Colonic mucosa (tissue), 4 donors: ENCODE measurements around the gene PLEKHA6. TPM values are rescaled to one million over a fixed set of nuclear protein-coding genes. Genes with fewer than 3 reads are reported as not detected.

Experiments used
- DNase-seq: peaks from one replicate; pipeline ENCODE4 v3.0.0-alpha.2; 2020
- H3K27ac ChIP-seq: fragments of 200-600 bp; one replicate; pipeline ENCODE4 v1.8.0; 2021
- H3K27me3 ChIP-seq: fragments of 200-600 bp; one replicate; pipeline ENCODE4 v1.8.0; 2021
- H3K36me3 ChIP-seq: fragments of 200-600 bp; one replicate; pipeline ENCODE4 v1.8.0; 2021
- H3K4me1 ChIP-seq: fragments of 200-600 bp; one replicate; pipeline ENCODE4 v1.8.0; 2021; ENCODE audit warnings: mild to moderate bottlenecking
- H3K4me3 ChIP-seq: fragments of 200-600 bp; one replicate; pipeline ENCODE4 v1.8.0; 2021
- H3K9ac ChIP-seq, 2 donors: one replicate each; pipeline ENCODE4 v1.7.0; 2013; ENCODE audit warnings: control low read depth in 2 of 2, low read depth in 2 of 2, low read length in 2 of 2
- H3K9me3 ChIP-seq: fragments of 200-600 bp; one replicate; pipeline ENCODE4 v1.8.0; 2021
- intact Hi-C: fragments of 100-400 bp; cut with DNase I; formaldehyde crosslinking; loops from one replicate; pipeline ENCODE4 v1.14.1; 2022
- total RNA-seq, 2 donors: library from RNA; stranded (reverse); fragmentation: NEBNext Ultra II Directional in 1 of 2; extraction: Animal tissue kit (Norgen Biotek cat#: 25700) in 1 of 2; gene quantifications; one replicate each; pipeline ENCODE4 v1.2.1, GENCODE V29; 2021
- TF ChIP-seq, protein P1 (sequence below): fragments of 200-600 bp; IDR thresholded peaks from one replicate; pipeline ENCODE4 v1.8.0; 2022; ENCODE audit warnings: antibody characterized with exemption, mild to moderate bottlenecking
- donor health status: healthy.
- donor health status: DM: no; HTN: no; CAD: no.
- donor health status: DM: no; HTN: no; CAD: no.

Gene PLEKHA6
- total RNA-seq, 2 donors from 2014 or later: 84.5 to 165 TPM

DNA sequence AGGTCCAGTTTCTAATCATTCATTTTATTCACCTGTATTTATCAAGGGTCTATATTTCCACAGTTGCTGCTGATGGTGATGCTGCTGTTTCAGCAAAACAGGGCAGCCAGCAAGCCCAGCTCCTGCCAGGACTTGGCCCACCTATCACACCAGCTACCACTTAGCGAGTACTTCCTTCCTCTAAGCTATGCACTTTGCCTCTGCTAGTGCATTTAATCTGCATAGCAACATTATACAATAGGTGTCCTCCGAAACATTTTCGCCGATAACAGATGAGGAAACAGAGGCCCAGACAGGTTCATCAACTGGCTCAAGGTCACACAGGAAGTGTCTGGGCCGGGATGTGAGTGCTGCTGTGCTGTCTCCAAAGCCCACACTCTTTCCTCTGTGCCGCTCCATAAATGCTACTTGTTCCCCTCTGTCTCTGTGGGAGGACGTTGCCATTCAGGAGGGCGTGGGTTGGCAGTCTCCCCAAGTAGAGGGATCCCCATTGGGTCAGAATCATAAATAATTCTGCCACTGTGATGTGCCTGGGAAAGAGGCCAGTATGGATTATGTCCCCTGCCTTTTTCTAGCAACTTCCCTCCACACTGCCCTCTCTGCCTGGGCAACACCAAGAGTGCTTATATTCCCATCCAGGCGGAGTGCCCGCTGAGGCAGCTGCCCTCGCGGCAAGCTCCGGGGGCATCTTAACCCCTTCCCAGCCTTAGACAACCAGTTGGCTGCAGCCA, 9.4 kb upstream of the PLEKHA6 start:
- Histone ChIP-seq H3K27me3 (no peaks in the 10 kb centered on the region), H3K4me1 (peaks cover 6% of the 10 kb centered on the region), H3K27ac (no peak overlapping the region), H3K36me3 (no peaks in the 10 kb centered on the region), H3K9me3 (no peaks in the 10 kb centered on the region), H3K9ac (no peak overlapping the region), H3K4me3 (no peak overlapping the region)
- TF ChIP-seq, protein P1, sequence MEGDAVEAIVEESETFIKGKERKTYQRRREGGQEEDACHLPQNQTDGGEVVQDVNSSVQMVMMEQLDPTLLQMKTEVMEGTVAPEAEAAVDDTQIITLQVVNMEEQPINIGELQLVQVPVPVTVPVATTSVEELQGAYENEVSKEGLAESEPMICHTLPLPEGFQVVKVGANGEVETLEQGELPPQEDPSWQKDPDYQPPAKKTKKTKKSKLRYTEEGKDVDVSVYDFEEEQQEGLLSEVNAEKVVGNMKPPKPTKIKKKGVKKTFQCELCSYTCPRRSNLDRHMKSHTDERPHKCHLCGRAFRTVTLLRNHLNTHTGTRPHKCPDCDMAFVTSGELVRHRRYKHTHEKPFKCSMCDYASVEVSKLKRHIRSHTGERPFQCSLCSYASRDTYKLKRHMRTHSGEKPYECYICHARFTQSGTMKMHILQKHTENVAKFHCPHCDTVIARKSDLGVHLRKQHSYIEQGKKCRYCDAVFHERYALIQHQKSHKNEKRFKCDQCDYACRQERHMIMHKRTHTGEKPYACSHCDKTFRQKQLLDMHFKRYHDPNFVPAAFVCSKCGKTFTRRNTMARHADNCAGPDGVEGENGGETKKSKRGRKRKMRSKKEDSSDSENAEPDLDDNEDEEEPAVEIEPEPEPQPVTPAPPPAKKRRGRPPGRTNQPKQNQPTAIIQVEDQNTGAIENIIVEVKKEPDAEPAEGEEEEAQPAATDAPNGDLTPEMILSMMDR: no peak
- no peak for DNase-seq
- intact Hi-C loops: loop anchor here (10.0 kb wide), 1 partner anchor 504 kb away; the partner anchor contains the start of gene SNRPE

DNA sequence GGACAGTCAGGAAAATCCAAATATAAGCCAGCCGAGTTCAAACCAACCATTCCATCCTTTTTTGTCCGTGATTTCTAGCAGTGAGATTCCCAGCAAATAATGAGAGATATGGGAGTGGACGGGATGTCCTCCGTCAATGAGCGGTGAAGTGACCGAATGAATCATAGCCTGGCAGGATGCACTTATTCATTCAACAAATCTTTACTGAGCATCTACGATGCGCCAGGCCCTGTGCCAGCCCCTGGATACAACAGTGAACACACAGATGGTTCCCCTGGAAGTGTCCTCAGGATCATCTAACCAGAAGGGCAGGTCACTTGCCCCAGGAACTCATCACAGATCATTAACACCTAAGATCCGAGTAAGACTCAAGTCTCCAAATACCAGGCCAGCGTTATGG, 8.2 kb upstream of the PLEKHA6 start:
- Histone ChIP-seq H3K36me3 (no peaks in the 10 kb centered on the region), H3K4me3 (no peak overlapping the region), H3K4me1 (peaks cover 10% of the 10 kb centered on the region), H3K9ac (no peak overlapping the region), H3K27me3 (no peaks in the 10 kb centered on the region), H3K27ac (no peak overlapping the region), H3K9me3 (no peaks in the 10 kb centered on the region)
- no peak for DNase-seq
- intact Hi-C loops: loop anchor here (10.0 kb wide), 1 partner anchor 503 kb away; the partner anchor contains the start of gene SNRPE
- TF ChIP-seq, protein P1: no peak

DNA sequence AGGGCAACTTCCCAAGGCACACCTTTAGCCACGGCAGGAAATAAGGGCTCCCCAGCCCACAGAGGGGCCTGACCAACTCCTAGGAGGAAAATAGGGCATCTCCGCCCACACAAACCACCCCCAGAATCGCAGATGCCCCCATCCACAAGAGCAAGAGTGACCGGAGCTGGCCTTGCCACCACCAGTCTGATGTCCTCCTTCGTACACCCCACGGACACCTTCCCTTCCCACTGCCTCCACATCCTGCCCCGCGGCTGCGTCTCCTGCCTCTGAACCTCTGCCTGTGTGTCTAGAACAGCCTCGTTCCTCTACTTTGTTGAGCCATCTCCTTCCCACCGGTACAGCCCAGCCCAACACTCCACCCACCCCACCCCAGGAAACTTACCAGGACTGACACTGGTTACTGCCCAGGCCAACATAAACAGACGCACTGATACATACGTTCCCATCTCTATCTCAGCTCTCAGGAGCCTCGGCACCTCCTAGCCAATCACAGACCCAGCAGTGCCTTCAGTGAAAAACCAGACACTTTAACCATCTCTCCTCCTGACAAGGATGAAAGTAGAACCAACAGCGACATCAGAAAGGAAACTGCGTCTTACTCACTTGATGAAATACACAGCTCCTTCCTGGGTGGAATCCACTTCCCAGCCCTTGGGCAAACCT, 7.6 kb upstream of the PLEKHA6 start:
- H3K27me3 ChIP-seq: no peaks in the 10 kb centered on the region
- TF ChIP-seq, protein P1: no peak
- H3K9me3 ChIP-seq: no peaks in the 10 kb centered on the region
- H3K4me3 ChIP-seq: no peak overlapping the region
- H3K9ac ChIP-seq: no peak overlapping the region
- H3K27ac ChIP-seq: no peak overlapping the region
- H3K4me1 ChIP-seq: peaks cover 10% of the 10 kb centered on the region
- intact Hi-C loops: loop anchor here (10.0 kb wide), 1 partner anchor 503 kb away; the partner anchor contains the start of gene SNRPE
- no peak for DNase-seq
- no peaks in the 10 kb centered on the region for H3K36me3 ChIP-seq

DNA sequence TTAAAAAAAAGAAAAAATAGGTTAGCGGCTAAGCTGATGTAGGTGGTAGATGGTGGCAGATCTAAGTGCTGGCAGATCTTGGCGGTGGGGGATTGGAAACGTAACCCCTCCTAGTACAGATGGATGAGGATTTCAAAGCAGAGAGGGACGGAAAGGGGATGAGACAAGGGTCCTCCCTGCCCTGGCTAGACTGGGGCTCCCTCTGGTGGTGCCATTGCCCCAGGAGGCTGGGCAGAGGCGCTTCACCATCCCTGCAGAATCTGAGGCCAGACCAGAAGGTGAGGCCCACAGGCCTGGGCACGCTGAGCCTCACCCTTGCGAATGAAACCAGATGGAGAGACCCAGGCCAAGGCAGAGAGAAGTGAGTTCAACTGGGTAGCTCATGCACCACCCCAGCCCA, 7.0 kb upstream of the PLEKHA6 start:
- H3K27me3 ChIP-seq: no peaks in the 10 kb centered on the region
- no peaks in the 10 kb centered on the region for H3K36me3 ChIP-seq
- DNase-seq: no peak
- H3K27ac ChIP-seq: no peak overlapping the region
- no peaks in the 10 kb centered on the region for H3K9me3 ChIP-seq
- no peak overlapping the region for H3K9ac ChIP-seq
- no peak overlapping the region for H3K4me3 ChIP-seq
- peaks cover 10% of the 10 kb centered on the region for H3K4me1 ChIP-seq
- TF ChIP-seq, protein P1: no peak
- intact Hi-C loops: loop anchor here (10.0 kb wide), 1 partner anchor 502 kb away; the partner anchor contains the start of gene SNRPE

DNA sequence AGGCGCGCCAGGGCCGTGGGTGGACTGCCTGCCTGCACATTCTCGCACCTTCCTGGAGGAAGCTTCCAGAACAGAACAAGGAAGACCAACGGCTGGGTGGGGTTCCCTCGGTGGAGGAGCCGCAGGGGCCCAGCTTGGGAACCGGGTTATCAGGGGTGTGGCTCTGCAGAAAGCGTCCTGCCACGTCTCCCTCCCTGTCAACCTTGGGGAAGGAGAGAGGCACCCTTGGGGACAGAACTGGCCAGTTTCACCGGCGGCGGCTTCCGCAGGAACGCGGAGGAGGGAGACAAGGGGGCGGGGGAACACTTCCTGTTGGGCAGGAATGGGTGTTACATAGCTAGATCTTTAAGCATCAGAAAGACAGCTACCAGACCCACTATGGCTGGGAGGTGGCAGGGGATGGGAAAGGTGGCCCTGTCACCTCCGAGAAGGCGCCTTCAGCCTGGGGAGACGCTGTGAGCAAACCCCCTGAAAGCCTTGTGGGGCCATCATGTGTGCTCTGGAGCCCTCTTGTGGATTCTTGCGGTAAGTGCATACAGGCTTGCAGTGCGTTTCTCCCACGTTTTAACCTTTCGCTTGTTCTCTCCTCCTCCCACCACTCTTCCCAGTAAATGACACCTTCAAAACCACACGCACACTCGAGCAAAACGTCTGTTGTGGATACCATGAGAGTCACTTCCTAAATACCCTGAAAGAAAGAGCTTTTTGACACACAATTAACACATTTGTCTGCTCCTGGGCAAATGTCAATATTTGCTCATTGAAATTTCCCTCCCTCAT, 3.8 kb upstream of the PLEKHA6 start:
- peak; percentile 90 for DNase-seq
- H3K9me3 ChIP-seq: no peaks in the 10 kb centered on the region
- H3K27ac ChIP-seq: peak overlapping the region; percentile 42
- peak overlapping the region; percentile 63 to 76 for H3K9ac ChIP-seq
- intact Hi-C loops: loop anchor here (2.0 to 10.0 kb wide), 5 partner anchors 34 to 499 kb away; partner anchors contain the start of genes GOLT1A and SNRPE
- TF ChIP-seq, protein P1: peak; percentile 98
- no peaks in the 10 kb centered on the region for H3K27me3 ChIP-seq
- H3K4me1 ChIP-seq: peaks cover 10% of the 10 kb centered on the region
- H3K4me3 ChIP-seq: peak overlapping the region; percentile 8
- no peaks in the 10 kb centered on the region for H3K36me3 ChIP-seq
